22Rv1 (cell line): Measurements from ENCODE around the gene EVPL.

ENCODE experiments used
- ZFX ChIP-seq: fragments of 450-650 bp; IDR thresholded peaks from 2 replicates; pipeline ENCODE4 v1.6.1; 2017; ENCODE audit warnings: antibody characterized with exemption, borderline replicate concordance
- TF ChIP-seq, protein P1 (sequence below): fragments of 450-650 bp; IDR thresholded peaks from 2 replicates; pipeline ENCODE4 v1.5.1; 2017; ENCODE audit warnings: mild to moderate bottlenecking

- TF ChIP-seq, protein P1, sequence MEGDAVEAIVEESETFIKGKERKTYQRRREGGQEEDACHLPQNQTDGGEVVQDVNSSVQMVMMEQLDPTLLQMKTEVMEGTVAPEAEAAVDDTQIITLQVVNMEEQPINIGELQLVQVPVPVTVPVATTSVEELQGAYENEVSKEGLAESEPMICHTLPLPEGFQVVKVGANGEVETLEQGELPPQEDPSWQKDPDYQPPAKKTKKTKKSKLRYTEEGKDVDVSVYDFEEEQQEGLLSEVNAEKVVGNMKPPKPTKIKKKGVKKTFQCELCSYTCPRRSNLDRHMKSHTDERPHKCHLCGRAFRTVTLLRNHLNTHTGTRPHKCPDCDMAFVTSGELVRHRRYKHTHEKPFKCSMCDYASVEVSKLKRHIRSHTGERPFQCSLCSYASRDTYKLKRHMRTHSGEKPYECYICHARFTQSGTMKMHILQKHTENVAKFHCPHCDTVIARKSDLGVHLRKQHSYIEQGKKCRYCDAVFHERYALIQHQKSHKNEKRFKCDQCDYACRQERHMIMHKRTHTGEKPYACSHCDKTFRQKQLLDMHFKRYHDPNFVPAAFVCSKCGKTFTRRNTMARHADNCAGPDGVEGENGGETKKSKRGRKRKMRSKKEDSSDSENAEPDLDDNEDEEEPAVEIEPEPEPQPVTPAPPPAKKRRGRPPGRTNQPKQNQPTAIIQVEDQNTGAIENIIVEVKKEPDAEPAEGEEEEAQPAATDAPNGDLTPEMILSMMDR: no peak
- TF ChIP-seq ZFX: no peak
These were observed 61.6 kb downstream of the EVPL start for GRCh38 chr17:75965468-75965867.
